SK-N-SH treated with all-trans-retinoic acid at 6 μM for 48 hours (cell line): ENCODE results near the gene FGF18.
"Not testable (repeated sequence)": the region's sequence is repeated elsewhere in the genome, so short reads cannot be mapped to it uniquely, and the experiment has no call there.

Experiments
- ATAC-seq: fragments of 200-7000 bp; cut with Tn5 transposase; 3 replicates; pipeline ENCODE4 v1.9.1; 2020; ENCODE audit warnings: mild to moderate bottlenecking, moderate library complexity
- BACH2 ChIP-seq: fragments of 250-450 bp; sonication (Bioruptor Pico); IDR thresholded peaks from 2 replicates; pipeline ENCODE4 v1.9.0; 2021; ENCODE audit warnings: mild to moderate bottlenecking, borderline replicate concordance
- CREB5 ChIP-seq: fragments of 250-450 bp; sonication (Bioruptor Pico); IDR thresholded peaks from 2 replicates; pipeline ENCODE4 v1.5.1; 2020; ENCODE audit warnings: low read depth, mild to moderate bottlenecking, moderate library complexity
- CSDC2 ChIP-seq: fragments of 250-450 bp; sonication (Bioruptor Pico); IDR thresholded peaks from 2 replicates; pipeline ENCODE4 v1.5.0; 2020; ENCODE audit warnings: mild to moderate bottlenecking, moderate library complexity
- ESRRG ChIP-seq: fragments of 250-450 bp; sonication (Bioruptor Pico); IDR thresholded peaks from 2 replicates; pipeline ENCODE4 v1.6.1; 2021; ENCODE audit warnings: mild to moderate bottlenecking
- ISL1 ChIP-seq: fragments of 250-450 bp; sonication (Bioruptor Pico); IDR thresholded peaks from 2 replicates; pipeline ENCODE4 v2.1.2; 2022; ENCODE audit warnings: mild to moderate bottlenecking, moderate library complexity
- OSR1 ChIP-seq: fragments of 250-450 bp; sonication (Bioruptor Pico); IDR thresholded peaks from 2 replicates; pipeline ENCODE4 v1.8.0; 2022; ENCODE audit warnings: moderate library complexity, mild to moderate bottlenecking, inconsistent platforms
- POU6F1 ChIP-seq: fragments of 250-450 bp; sonication (Bioruptor Pico); IDR thresholded peaks from 2 replicates; pipeline ENCODE4 v1.8.0; 2021; ENCODE audit warnings: low read depth, mild to moderate bottlenecking, moderate library complexity, borderline replicate concordance
- PPARA ChIP-seq: fragments of 250-450 bp; sonication (Bioruptor Pico); IDR thresholded peaks from 2 replicates; pipeline ENCODE4 v1.5.0; 2020; ENCODE audit warnings: mild to moderate bottlenecking, borderline replicate concordance
- RARB ChIP-seq: fragments of 250-450 bp; sonication (Bioruptor Pico); IDR thresholded peaks from 2 replicates; pipeline ENCODE4 v1.8.0; 2021; ENCODE audit warnings: mild to moderate bottlenecking, moderate library complexity
- SNAI2 ChIP-seq: fragments of 250-450 bp; sonication (Bioruptor Pico); IDR thresholded peaks from 2 replicates; pipeline ENCODE4 v1.5.0; 2020; ENCODE audit warnings: mild to moderate bottlenecking, moderate library complexity
- TOX ChIP-seq: fragments of 250-450 bp; sonication (Bioruptor Pico); IDR thresholded peaks from 2 replicates; pipeline ENCODE4 v1.8.0; 2021; ENCODE audit warnings: mild to moderate bottlenecking, moderate library complexity, borderline replicate concordance
- ZC3H10 ChIP-seq: fragments of 250-450 bp; sonication (Bioruptor Pico); IDR thresholded peaks from 2 replicates; pipeline ENCODE4 v1.5.1; 2021; ENCODE audit warnings: mild to moderate bottlenecking, moderate library complexity
- ZFP3 ChIP-seq: fragments of 250-450 bp; sonication (Bioruptor Pico); IDR thresholded peaks from 2 replicates; pipeline ENCODE4 v1.5.0; 2020; ENCODE audit warnings: mild to moderate bottlenecking, moderate library complexity
- ZFP30 ChIP-seq: fragments of 450-650 bp; formaldehyde crosslinking; IDR thresholded peaks from 2 replicates; pipeline ENCODE4 v1.5.0; 2022; ENCODE audit warnings: mild to moderate bottlenecking, moderate library complexity
- ZNF70 ChIP-seq: fragments of 450-650 bp; formaldehyde crosslinking; IDR thresholded peaks from 2 replicates; pipeline ENCODE4 v1.5.0; 2020; ENCODE audit warnings: mild to moderate bottlenecking, moderate library complexity
- ZNF8 ChIP-seq: fragments of 450-650 bp; formaldehyde crosslinking; IDR thresholded peaks from 2 replicates; pipeline ENCODE4 v1.5.0; 2020; ENCODE audit warnings: mild to moderate bottlenecking, moderate library complexity
- TF ChIP-seq, protein P1 (sequence below): fragments of 250-450 bp; sonication (Bioruptor Pico); IDR thresholded peaks from 2 replicates; pipeline ENCODE4 v1.5.0; 2020; ENCODE audit warnings: mild to moderate bottlenecking, moderate library complexity

Gene FGF18

DNA sequence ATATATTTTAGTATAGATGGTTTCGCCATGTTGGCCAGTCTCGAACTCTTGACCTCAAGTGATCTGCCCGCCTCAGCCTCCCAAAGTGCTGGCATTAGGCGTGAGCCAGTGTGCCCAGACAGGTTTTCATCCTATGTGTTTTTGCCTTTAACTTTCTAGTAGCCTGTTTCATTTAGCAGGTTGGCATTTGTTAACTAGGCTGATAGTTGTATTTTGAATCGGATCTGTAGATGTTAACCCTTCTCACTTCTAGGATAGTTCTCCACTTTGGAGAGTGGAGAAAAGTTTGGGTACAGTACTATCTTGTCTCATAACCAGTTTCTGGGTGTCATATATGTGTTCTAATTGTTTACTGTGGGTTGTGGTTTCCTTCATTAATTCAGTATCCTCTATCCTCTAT is 7.3 kb upstream of the FGF18 start:
- TF ChIP-seq POU6F1 (CRISPR knock-in tag) (no peak), PPARA (CRISPR knock-in tag) (no peak), ZC3H10 (CRISPR knock-in tag) (no peak), ESRRG (CRISPR knock-in tag) (no peak)
- TF ChIP-seq, protein P1, sequence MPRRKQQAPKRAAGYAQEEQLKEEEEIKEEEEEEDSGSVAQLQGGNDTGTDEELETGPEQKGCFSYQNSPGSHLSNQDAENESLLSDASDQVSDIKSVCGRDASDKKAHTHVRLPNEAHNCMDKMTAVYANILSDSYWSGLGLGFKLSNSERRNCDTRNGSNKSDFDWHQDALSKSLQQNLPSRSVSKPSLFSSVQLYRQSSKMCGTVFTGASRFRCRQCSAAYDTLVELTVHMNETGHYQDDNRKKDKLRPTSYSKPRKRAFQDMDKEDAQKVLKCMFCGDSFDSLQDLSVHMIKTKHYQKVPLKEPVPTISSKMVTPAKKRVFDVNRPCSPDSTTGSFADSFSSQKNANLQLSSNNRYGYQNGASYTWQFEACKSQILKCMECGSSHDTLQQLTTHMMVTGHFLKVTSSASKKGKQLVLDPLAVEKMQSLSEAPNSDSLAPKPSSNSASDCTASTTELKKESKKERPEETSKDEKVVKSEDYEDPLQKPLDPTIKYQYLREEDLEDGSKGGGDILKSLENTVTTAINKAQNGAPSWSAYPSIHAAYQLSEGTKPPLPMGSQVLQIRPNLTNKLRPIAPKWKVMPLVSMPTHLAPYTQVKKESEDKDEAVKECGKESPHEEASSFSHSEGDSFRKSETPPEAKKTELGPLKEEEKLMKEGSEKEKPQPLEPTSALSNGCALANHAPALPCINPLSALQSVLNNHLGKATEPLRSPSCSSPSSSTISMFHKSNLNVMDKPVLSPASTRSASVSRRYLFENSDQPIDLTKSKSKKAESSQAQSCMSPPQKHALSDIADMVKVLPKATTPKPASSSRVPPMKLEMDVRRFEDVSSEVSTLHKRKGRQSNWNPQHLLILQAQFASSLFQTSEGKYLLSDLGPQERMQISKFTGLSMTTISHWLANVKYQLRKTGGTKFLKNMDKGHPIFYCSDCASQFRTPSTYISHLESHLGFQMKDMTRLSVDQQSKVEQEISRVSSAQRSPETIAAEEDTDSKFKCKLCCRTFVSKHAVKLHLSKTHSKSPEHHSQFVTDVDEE: no peak
- ATAC-seq: no peak

GRCh38 chr5:171413153-171413910 is 6.1 kb upstream of the FGF18 start:
- TF ChIP-seq BACH2 (CRISPR knock-in tag) (no peak), RARB (no peak), OSR1 (CRISPR knock-in tag) (no peak), PPARA (CRISPR knock-in tag) (no peak), TOX (CRISPR knock-in tag) (no peak), SNAI2 (CRISPR knock-in tag) (no peak), ISL1 (CRISPR knock-in tag) (no peak), ZFP3 (no peak), CREB5 (CRISPR knock-in tag) (no peak), POU6F1 (CRISPR knock-in tag) (no peak), ZNF70 (no peak), ESRRG (CRISPR knock-in tag) (no peak), CSDC2 (CRISPR knock-in tag) (no peak), ZNF8 (no peak), ZFP30 (CRISPR knock-in tag) (no peak)
- TF ChIP-seq, protein P1: no peak
- TF ChIP-seq, all 23 proteins: peak for 0
- ATAC-seq: no peak

GRCh38 chr5:171413993-171414392 is 5.5 kb upstream of the FGF18 start:
- not testable (repeated sequence) for ATAC-seq
